Measurements from ENCODE around the gene NSD2. TPM values are rescaled to one million over a fixed set of nuclear protein-coding genes. Genes with fewer than 3 reads are reported as not detected.
A peak's percentile ranks its signal among the peaks of the same experiment; 100 is the strongest.

Gene NSD2
- total RNA-seq, 1 experiment from 2014 or later = 54.9 TPM

- Histone ChIP-seq H3K9ac (ENCODE audit: low read length) (peak within 1 kb of the TSS; percentile 91), H3K4me1 (ENCODE audit: low read length) (peaks cover 40% of the 10 kb centered on the region)
Measured at GRCh38 chr4:1856071-1856942, 14.9 kb upstream of the NSD2 start, which contains the start of gene LETM1. LETM1 (minus strand) TSS chr4:1856156; CDS start chr4:1855950, 206 bp downstream.

GRCh38 chr4:1856943-1857699, 14.1 kb upstream of the NSD2 start:
- no peak overlapping the region for H3K27ac ChIP-seq (ENCODE audit: low read length)
- no peaks in the 10 kb centered on the region for H3K9me2 ChIP-seq (replicated peaks; ENCODE audit: insufficient read depth, low read length)
- peaks cover 38% of the 10 kb centered on the region for H3K4me1 ChIP-seq (ENCODE audit: low read length)
- no peak for DNase-seq
- H4K20me1 ChIP-seq (ENCODE audit: insufficient read depth, low read depth, low read length) = peaks cover 31% of the 10 kb centered on the region
- H3K27me3 ChIP-seq (ENCODE audit: low read length) = no peaks in the 10 kb centered on the region
- peak overlapping the region; percentile 91 for H3K4me3 ChIP-seq (ENCODE audit: low read length)
- peak overlapping the region; percentile 89; the same call in 1 of the 2 replicates for H2AFZ ChIP-seq (ENCODE audit: low read length)
- peaks cover 8% of the 10 kb centered on the region; the same call in 1 of the 2 replicates for H3K36me3 ChIP-seq (ENCODE audit: insufficient read depth, low read length)
- no peaks in the 10 kb centered on the region for H3K9me3 ChIP-seq (ENCODE audit: low read length)
- H3K4me2 ChIP-seq (ENCODE audit: low read depth, low read length, poor library complexity, severe bottlenecking) = peak overlapping the region; percentile 90
- peaks cover 47% of the 10 kb centered on the region for H3K79me2 ChIP-seq (ENCODE audit: low read length)
- H3K9ac ChIP-seq (ENCODE audit: low read length) = peak overlapping the region; percentile 91

More at GRCh38 chr4:1856071-1856942, 14.9 kb upstream of the NSD2 start, which contains the start of gene LETM1:
- no peaks in the 10 kb centered on the region for H3K9me2 ChIP-seq (replicated peaks; ENCODE audit: insufficient read depth, low read length)
- H3K36me3 ChIP-seq (ENCODE audit: insufficient read depth, low read length) = peaks cover 8% of the 10 kb centered on the region; the same call in 1 of the 2 replicates
- no peaks in the 10 kb centered on the region for H3K27me3 ChIP-seq (ENCODE audit: low read length)
- H4K20me1 ChIP-seq (ENCODE audit: insufficient read depth, low read depth, low read length) = peaks cover 31% of the 10 kb centered on the region
- H3K79me2 ChIP-seq (ENCODE audit: low read length) = peaks cover 55% of the 10 kb centered on the region
- H2AFZ ChIP-seq (ENCODE audit: low read length) = peak within 1 kb of the TSS; percentile 89
- peak within 1 kb of the TSS; percentile 50; the same call in 1 of the 2 replicates for H3K27ac ChIP-seq (ENCODE audit: low read length)
- peak within 1 kb of the TSS; percentile 91 for H3K4me3 ChIP-seq (ENCODE audit: low read length)
- no peaks in the 10 kb centered on the region for H3K9me3 ChIP-seq (ENCODE audit: low read length)
- peak within 1 kb of the TSS; percentile 90 for H3K4me2 ChIP-seq (ENCODE audit: low read depth, low read length, poor library complexity, severe bottlenecking)
- DNase-seq = peak; percentile 95

DNA sequence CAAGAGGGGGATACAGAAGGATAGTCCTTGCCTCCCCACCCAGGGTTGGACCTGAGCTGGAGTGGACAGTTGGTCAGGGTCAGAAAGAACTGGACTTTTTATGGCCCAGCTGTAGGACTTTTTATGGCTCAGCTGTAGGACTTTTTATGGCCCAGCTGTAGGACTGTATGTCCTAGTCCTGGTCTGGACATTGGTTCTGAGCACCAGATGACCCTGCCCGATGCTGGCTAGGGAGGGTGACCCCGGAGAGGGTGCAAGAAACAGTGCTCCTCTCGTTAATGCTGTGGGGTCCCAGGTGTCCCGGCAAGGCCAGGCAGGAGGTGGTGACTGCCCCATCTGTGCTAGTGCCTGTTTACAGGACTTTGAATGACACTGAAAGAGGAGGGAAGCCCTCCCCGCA, 13.3 kb upstream of the NSD2 start:
- H3K4me1 ChIP-seq (ENCODE audit: low read length) = peaks cover 42% of the 10 kb centered on the region
- no peak overlapping the region for H3K4me3 ChIP-seq (ENCODE audit: low read length)
- no peak overlapping the region for H3K27ac ChIP-seq (ENCODE audit: low read length)
- peaks cover 38% of the 10 kb centered on the region for H3K79me2 ChIP-seq (ENCODE audit: low read length)
- H3K4me2 ChIP-seq (ENCODE audit: low read depth, low read length, poor library complexity, severe bottlenecking) = peak overlapping the region; percentile 90
- H3K36me3 ChIP-seq (ENCODE audit: insufficient read depth, low read length) = peaks cover 8% of the 10 kb centered on the region; the same call in 1 of the 2 replicates
- peaks cover 25% of the 10 kb centered on the region for H4K20me1 ChIP-seq (ENCODE audit: insufficient read depth, low read depth, low read length)
- H3K9ac ChIP-seq (ENCODE audit: low read length) = no peak overlapping the region
- DNase-seq = no peak
- H3K9me2 ChIP-seq (replicated peaks; ENCODE audit: insufficient read depth, low read length) = no peaks in the 10 kb centered on the region
- H3K27me3 ChIP-seq (ENCODE audit: low read length) = no peaks in the 10 kb centered on the region
- H2AFZ ChIP-seq (ENCODE audit: low read length) = no peak overlapping the region
- no peaks in the 10 kb centered on the region for H3K9me3 ChIP-seq (ENCODE audit: low read length)

DNA sequence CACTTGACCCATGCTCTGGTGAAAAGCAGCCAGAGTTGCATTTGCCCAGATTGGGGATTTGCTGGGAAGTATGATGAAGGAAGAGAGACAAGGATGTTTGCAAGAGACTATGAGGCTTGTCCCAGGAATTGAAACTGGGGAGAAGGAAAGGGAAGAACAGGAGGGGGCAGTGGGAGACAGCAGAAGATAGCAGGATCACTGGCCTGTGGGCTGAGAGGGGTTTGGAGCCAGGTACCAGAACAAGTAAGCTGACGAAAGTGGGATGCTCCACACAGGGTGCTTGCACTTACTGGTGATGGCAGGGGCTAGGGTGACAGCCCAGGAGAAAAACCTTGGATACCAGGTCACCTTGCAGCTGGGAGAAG, 11.8 kb upstream of the NSD2 start:
- no peak overlapping the region for H2AFZ ChIP-seq (ENCODE audit: low read length)
- H3K4me3 ChIP-seq (ENCODE audit: low read length) = no peak overlapping the region
- no peak overlapping the region for H3K9ac ChIP-seq (ENCODE audit: low read length)
- H3K27ac ChIP-seq (ENCODE audit: low read length) = no peak overlapping the region
- DNase-seq = no peak
- peaks cover 18% of the 10 kb centered on the region for H4K20me1 ChIP-seq (ENCODE audit: insufficient read depth, low read depth, low read length)
- H3K79me2 ChIP-seq (ENCODE audit: low read length) = peaks cover 25% of the 10 kb centered on the region
- no peaks in the 10 kb centered on the region for H3K9me2 ChIP-seq (replicated peaks; ENCODE audit: insufficient read depth, low read length)
- no peak overlapping the region for H3K4me2 ChIP-seq (ENCODE audit: low read depth, low read length, poor library complexity, severe bottlenecking)
- peaks cover 2% of the 10 kb centered on the region; the same call in 1 of the 2 replicates for H3K27me3 ChIP-seq (ENCODE audit: low read length)
- H3K4me1 ChIP-seq (ENCODE audit: low read length) = peaks cover 34% of the 10 kb centered on the region
- no peaks in the 10 kb centered on the region for H3K9me3 ChIP-seq (ENCODE audit: low read length)
- no peaks in the 10 kb centered on the region for H3K36me3 ChIP-seq (ENCODE audit: insufficient read depth, low read length)

- peaks cover 2% of the 10 kb centered on the region; the same call in 1 of the 2 replicates for H3K27me3 ChIP-seq (ENCODE audit: low read length)
- no peaks in the 10 kb centered on the region for H3K9me3 ChIP-seq (ENCODE audit: low read length)
- peaks cover 21% of the 10 kb centered on the region for H3K4me1 ChIP-seq (ENCODE audit: low read length)
- no peaks in the 10 kb centered on the region for H3K9me2 ChIP-seq (replicated peaks; ENCODE audit: insufficient read depth, low read length)
- no peaks in the 10 kb centered on the region for H3K36me3 ChIP-seq (ENCODE audit: insufficient read depth, low read length)
- no peak overlapping the region for H2AFZ ChIP-seq (ENCODE audit: low read length)
- H4K20me1 ChIP-seq (ENCODE audit: insufficient read depth, low read depth, low read length) = peaks cover 11% of the 10 kb centered on the region
- H3K4me3 ChIP-seq (ENCODE audit: low read length) = peak overlapping the region; percentile 58
- H3K9ac ChIP-seq (ENCODE audit: low read length) = peak overlapping the region; percentile 67
- DNase-seq = peak; percentile 61
- H3K79me2 ChIP-seq (ENCODE audit: low read length) = no peaks in the 10 kb centered on the region
- H3K27ac ChIP-seq (ENCODE audit: low read length) = no peak overlapping the region
- H3K4me2 ChIP-seq (ENCODE audit: low read depth, low read length, poor library complexity, severe bottlenecking) = peak overlapping the region; percentile 77
Measured at GRCh38 chr4:1862055-1862911, 8.9 kb upstream of the NSD2 start.

DNA sequence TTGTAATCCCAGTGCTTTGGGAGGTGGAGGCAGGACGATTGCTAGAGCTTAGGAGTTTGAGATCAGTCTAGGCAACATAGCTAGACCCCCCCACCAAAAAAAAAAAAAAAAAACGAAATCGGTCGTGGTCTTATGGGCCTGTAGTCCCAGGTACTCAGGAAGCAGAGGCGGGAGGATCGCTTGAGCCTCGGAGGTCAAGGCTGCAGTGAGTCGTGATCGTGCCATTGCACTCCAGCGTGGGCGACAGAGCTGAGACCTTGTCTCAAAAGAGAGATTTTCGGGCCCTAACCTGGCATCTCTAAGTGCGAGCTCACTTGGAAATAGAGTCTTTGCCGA, 8.3 kb upstream of the NSD2 start:
- H3K79me2 ChIP-seq (ENCODE audit: low read length) = no peaks in the 10 kb centered on the region
- H3K27me3 ChIP-seq (ENCODE audit: low read length) = peaks cover 2% of the 10 kb centered on the region; the same call in 1 of the 2 replicates
- peak overlapping the region; percentile 77 for H3K4me2 ChIP-seq (ENCODE audit: low read depth, low read length, poor library complexity, severe bottlenecking)
- DNase-seq = no peak
- H3K4me1 ChIP-seq (ENCODE audit: low read length) = peaks cover 18% of the 10 kb centered on the region
- H4K20me1 ChIP-seq (ENCODE audit: insufficient read depth, low read depth, low read length) = peaks cover 4% of the 10 kb centered on the region
- peak overlapping the region; percentile 58; the same call in 1 of the 2 replicates for H3K4me3 ChIP-seq (ENCODE audit: low read length)
- H3K9me3 ChIP-seq (ENCODE audit: low read length) = no peaks in the 10 kb centered on the region
- no peak overlapping the region for H2AFZ ChIP-seq (ENCODE audit: low read length)
- H3K36me3 ChIP-seq (ENCODE audit: insufficient read depth, low read length) = no peaks in the 10 kb centered on the region
- no peak overlapping the region for H3K27ac ChIP-seq (ENCODE audit: low read length)
- H3K9ac ChIP-seq (ENCODE audit: low read length) = peak overlapping the region; percentile 67
- H3K9me2 ChIP-seq (replicated peaks; ENCODE audit: insufficient read depth, low read length) = no peaks in the 10 kb centered on the region

- Histone ChIP-seq H3K9ac (ENCODE audit: low read length) (peak overlapping the region; percentile 67; the same call in 1 of the 2 replicates), H3K4me2 (ENCODE audit: low read depth, low read length, poor library complexity, severe bottlenecking) (peak overlapping the region; percentile 77)
- no peak for DNase-seq
Measured at GRCh38 chr4:1863297-1864033, 7.7 kb upstream of the NSD2 start.

More at GRCh38 chr4:1863297-1864033, 7.7 kb upstream of the NSD2 start:
- Histone ChIP-seq H3K4me1 (ENCODE audit: low read length) (peaks cover 18% of the 10 kb centered on the region), H3K36me3 (ENCODE audit: insufficient read depth, low read length) (no peaks in the 10 kb centered on the region), H3K79me2 (ENCODE audit: low read length) (no peaks in the 10 kb centered on the region), H4K20me1 (ENCODE audit: insufficient read depth, low read depth, low read length) (no peaks in the 10 kb centered on the region), H3K9me3 (ENCODE audit: low read length) (no peaks in the 10 kb centered on the region), H3K27ac (ENCODE audit: low read length) (no peak overlapping the region), H3K4me3 (ENCODE audit: low read length) (peak overlapping the region; percentile 58; the same call in 1 of the 2 replicates), H3K27me3 (ENCODE audit: low read length) (peaks cover 2% of the 10 kb centered on the region; the same call in 1 of the 2 replicates), H3K9me2 (replicated peaks; ENCODE audit: insufficient read depth, low read length) (no peaks in the 10 kb centered on the region), H2AFZ (ENCODE audit: low read length) (no peak overlapping the region)
